Left renal pelvis (tissue), 4 donors: ENCODE results near the gene TRIM16. TPM values are rescaled to one million over a fixed set of nuclear protein-coding genes. Genes with fewer than 3 reads are reported as not detected.
"Not testable (repeated sequence)": the region's sequence is repeated elsewhere in the genome, so short reads cannot be mapped to it uniquely, and the experiment has no call there.

Source experiments
- DNase-seq, 4 donors: peaks; one replicate each; pipeline ENCODE4 v3.0.0-alpha.2; 2013; ENCODE audit warnings: low read depth in 4 of 4, low spot score in 3 of 4
- polyA plus RNA-seq, 4 donors: library from polyadenylated mRNA; unstranded; fragments of 120-200 nt; gene quantifications; one replicate each; pipeline ENCODE4 v1.2.1, GENCODE V29; 2013; ENCODE audit not compliant: insufficient read length in 4 of 4

TRIM16 gene
- 10 to 100 TPM; 21.9 to 27.8 (median 23.3) TPM for polyA plus RNA-seq

GRCh38 chr17:15683824-15684478, at the start of gene TRIM16:
Gene TRIM16 (minus strand): TSS chr17:15684311. CDS start chr17:15651609, 32,702 bp downstream.
- peak in 2 of 4 donors; percentile 41 to 46 for DNase-seq

- DNase-seq: not testable (repeated sequence)
These were observed 49.2 kb upstream of the TRIM16 start for GRCh38 chr17:15733174-15733789.

- DNase-seq: not testable (repeated sequence)
These were observed 47.8 kb upstream of the TRIM16 start, which contains the start of gene TBC1D26 for GRCh38 chr17:15731900-15732299. Gene TBC1D26 (plus strand): TSS chr17:15732283. CDS start chr17:15735349, 3,066 bp downstream.

- not testable (repeated sequence) for DNase-seq
These were observed 46.4 kb upstream of the TRIM16 start for GRCh38 chr17:15730535-15730934.

- DNase-seq: not testable (repeated sequence)
These were observed 32.8 kb upstream of the TRIM16 start for GRCh38 chr17:15716601-15717563.

- DNase-seq: not testable (repeated sequence)
These were observed 24.8 kb upstream of the TRIM16 start for GRCh38 chr17:15708879-15709278.

GRCh38 chr17:15704813-15705212, 20.7 kb upstream of the TRIM16 start:
- DNase-seq: not testable (repeated sequence)

GRCh38 chr17:15704239-15704638, 20.1 kb upstream of the TRIM16 start:
- DNase-seq: not testable (repeated sequence)

- DNase-seq: not testable (repeated sequence)
These were observed 15.8 kb upstream of the TRIM16 start for GRCh38 chr17:15699937-15700336.

GRCh38 chr17:15699413-15699924, 15.4 kb upstream of the TRIM16 start, which contains the start of gene ZNF286A:
Gene ZNF286A (plus strand): TSS chr17:15699752. CDS start chr17:15700330, 578 bp downstream.
- DNase-seq: peak; percentile 95 to 98 (median 97)

GRCh38 chr17:15698967-15699366, 14.9 kb upstream of the TRIM16 start:
- DNase-seq: not testable (repeated sequence)

GRCh38 chr17:15687494-15687893, 3.4 kb upstream of the TRIM16 start:
- not testable (repeated sequence) for DNase-seq

- not testable (repeated sequence) for DNase-seq
These were observed 976 bp downstream of the TRIM16 start for GRCh38 chr17:15683135-15683534.

- DNase-seq: not testable (repeated sequence)
These were observed 8.1 kb downstream of the TRIM16 start for GRCh38 chr17:15675991-15676390.

- not testable (repeated sequence) for DNase-seq
These were observed 9.5 kb downstream of the TRIM16 start for GRCh38 chr17:15674640-15675039.

- DNase-seq: not testable (repeated sequence)
These were observed 14.6 kb downstream of the TRIM16 start for GRCh38 chr17:15669526-15669925.

GRCh38 chr17:15663691-15664090, 20.4 kb downstream of the TRIM16 start:
- no peak for DNase-seq

GRCh38 chr17:15663176-15663575, 20.9 kb downstream of the TRIM16 start:
- no peak for DNase-seq

- no peak for DNase-seq
These were observed 21.4 kb downstream of the TRIM16 start for GRCh38 chr17:15662681-15663080.

GRCh38 chr17:15660077-15660476, 24.0 kb downstream of the TRIM16 start:
- no peak for DNase-seq
